Osteoblast (primary cell): ENCODE measurements around the gene LRRC4B. TPM values are rescaled to one million over a fixed set of nuclear protein-coding genes. Genes with fewer than 3 reads are reported as not detected.
A peak's percentile ranks its signal among the peaks of the same experiment; 100 is the strongest.

Source experiments
- DNase-seq: peaks from one replicate; pipeline ENCODE4 v3.0.0; 2011; ENCODE audit warnings: low spot score, mixed read lengths; ENCODE audit not compliant: insufficient read length; ENCODE audit errors: missing footprints
- H2AFZ ChIP-seq: 2 replicates; pipeline ENCODE4 v1.6.0; 2011; ENCODE audit warnings: mild to moderate bottlenecking, low read length
- H3K27ac ChIP-seq: 2 replicates; pipeline ENCODE4 v1.5.1; 2011; ENCODE audit warnings: mild to moderate bottlenecking, low read depth, low read length, moderate library complexity
- H3K27me3 ChIP-seq: 2 replicates; pipeline ENCODE4 v1.6.0; 2012; ENCODE audit warnings: mild to moderate bottlenecking, control low read depth, inconsistent platforms, low read length, moderate library complexity; ENCODE audit not compliant: insufficient read depth
- H3K36me3 ChIP-seq: 2 replicates; pipeline ENCODE4 v1.5.1; 2011; ENCODE audit warnings: mild to moderate bottlenecking, low read length, control low read depth, moderate library complexity; ENCODE audit not compliant: insufficient read depth
- H3K4me1 ChIP-seq: 2 replicates; pipeline ENCODE4 v1.5.1; 2011; ENCODE audit warnings: mild to moderate bottlenecking, low read length, control low read depth, moderate library complexity; ENCODE audit not compliant: insufficient read depth
- H3K4me2 ChIP-seq: 2 replicates; pipeline ENCODE4 v1.6.0; 2011; ENCODE audit warnings: mild to moderate bottlenecking, low read length; ENCODE audit not compliant: insufficient read depth
- H3K4me3 ChIP-seq: fragments of 200-600 bp; sonication (generic); 3 replicates; pipeline ENCODE4 v1.5.1; 2012; ENCODE audit warnings: mild to moderate bottlenecking, low read length, inconsistent platforms; ENCODE audit not compliant: insufficient read depth
- H3K79me2 ChIP-seq: 2 replicates; pipeline ENCODE4 v1.6.0; 2012; ENCODE audit warnings: mild to moderate bottlenecking, low read length, control low read depth, inconsistent platforms; ENCODE audit not compliant: insufficient read depth
- H3K9me3 ChIP-seq: 2 replicates; pipeline ENCODE4 v1.5.1; 2011; ENCODE audit warnings: low read depth, low read length, control low read depth
- H4K20me1 ChIP-seq: 2 replicates; pipeline ENCODE4 v1.6.0; 2012; ENCODE audit warnings: mild to moderate bottlenecking, low read length, control low read depth; ENCODE audit not compliant: insufficient read depth
- CTCF ChIP-seq: IDR thresholded peaks from 2 replicates; pipeline ENCODE4 v1.5.1; 2011; ENCODE audit warnings: mild to moderate bottlenecking, low read depth, low read length, moderate library complexity; ENCODE audit errors: extremely low read depth
- total RNA-seq: library from RNA; depleted of rRNA; stranded (reverse); fragments of >200 nt; gene quantifications from 2 replicates; pipeline ENCODE4 v1.2.3, GENCODE V29; 2012

The LRRC4B gene
- total RNA-seq, 1 donor = not detected

- H4K20me1 ChIP-seq = no peaks in the 10 kb centered on the region
- no peaks in the 10 kb centered on the region for H3K9me3 ChIP-seq
- H3K79me2 ChIP-seq = no peaks in the 10 kb centered on the region
- no peak overlapping the region for H3K27ac ChIP-seq
- no peak overlapping the region for H3K4me3 ChIP-seq
- H3K4me1 ChIP-seq = peaks cover 3% of the 10 kb centered on the region
- peaks cover 13% of the 10 kb centered on the region for H3K27me3 ChIP-seq
- H2AFZ ChIP-seq = no peak overlapping the region
- peak; percentile 69 for DNase-seq
- no peak for TF ChIP-seq CTCF
- H3K36me3 ChIP-seq = no peaks in the 10 kb centered on the region
- no peak overlapping the region for H3K4me2 ChIP-seq
These were observed 13.2 kb downstream of the LRRC4B start for GRCh38 chr19:50555033-50555432.

GRCh38 chr19:50554212-50554611, 14.0 kb downstream of the LRRC4B start:
- peaks cover 13% of the 10 kb centered on the region for H3K27me3 ChIP-seq
- peaks cover 3% of the 10 kb centered on the region for H3K4me1 ChIP-seq
- H4K20me1 ChIP-seq = no peaks in the 10 kb centered on the region
- no peak for TF ChIP-seq CTCF
- H3K36me3 ChIP-seq = no peaks in the 10 kb centered on the region
- no peak overlapping the region for H3K4me2 ChIP-seq
- no peak overlapping the region for H3K4me3 ChIP-seq
- no peaks in the 10 kb centered on the region for H3K79me2 ChIP-seq
- no peak overlapping the region for H2AFZ ChIP-seq
- no peaks in the 10 kb centered on the region for H3K9me3 ChIP-seq
- no peak overlapping the region for H3K27ac ChIP-seq
- DNase-seq = peak; percentile 62

GRCh38 chr19:50553134-50553703, 15.0 kb downstream of the LRRC4B start:
- no peak overlapping the region for H2AFZ ChIP-seq
- H3K79me2 ChIP-seq = no peaks in the 10 kb centered on the region
- H3K4me3 ChIP-seq = no peak overlapping the region
- no peaks in the 10 kb centered on the region for H3K36me3 ChIP-seq
- H3K4me1 ChIP-seq = peaks cover 3% of the 10 kb centered on the region
- no peaks in the 10 kb centered on the region for H3K9me3 ChIP-seq
- no peak for TF ChIP-seq CTCF
- no peak overlapping the region for H3K27ac ChIP-seq
- H4K20me1 ChIP-seq = no peaks in the 10 kb centered on the region
- H3K27me3 ChIP-seq = peaks cover 13% of the 10 kb centered on the region
- peak; percentile 49 for DNase-seq
- no peak overlapping the region for H3K4me2 ChIP-seq

- no peak for DNase-seq
- no peaks in the 10 kb centered on the region for H3K36me3 ChIP-seq
These were observed 15.7 kb downstream of the LRRC4B start for GRCh38 chr19:50552540-50552939.

More at GRCh38 chr19:50552540-50552939, 15.7 kb downstream of the LRRC4B start:
- no peak overlapping the region for H3K4me2 ChIP-seq
- peaks cover 13% of the 10 kb centered on the region for H3K27me3 ChIP-seq
- no peak for TF ChIP-seq CTCF
- H3K9me3 ChIP-seq = no peaks in the 10 kb centered on the region
- H3K79me2 ChIP-seq = no peaks in the 10 kb centered on the region
- H3K27ac ChIP-seq = no peak overlapping the region
- H2AFZ ChIP-seq = no peak overlapping the region
- H3K4me1 ChIP-seq = peaks cover 3% of the 10 kb centered on the region
- no peaks in the 10 kb centered on the region for H4K20me1 ChIP-seq
- no peak overlapping the region for H3K4me3 ChIP-seq
